Endometrium (tissue), 2 donors: Measurements from ENCODE around the gene SNORC.
"Not testable (repeated sequence)": the region's sequence is repeated elsewhere in the genome, so short reads cannot be mapped to it uniquely, and the experiment has no call there.

Experiments
- FAIRE-seq: peaks from 2 replicates; lab custom pipeline; 2012; peaks lifted over from hg19 to GRCh38; lab: Jason Lieb, UNC
- donor health status: control.
- donor health status: control.

The SNORC gene

GRCh38 chr2:232896720-232897597 lies 26.9 kb downstream of the SNORC start:
- FAIRE-seq, result no peak

DNA sequence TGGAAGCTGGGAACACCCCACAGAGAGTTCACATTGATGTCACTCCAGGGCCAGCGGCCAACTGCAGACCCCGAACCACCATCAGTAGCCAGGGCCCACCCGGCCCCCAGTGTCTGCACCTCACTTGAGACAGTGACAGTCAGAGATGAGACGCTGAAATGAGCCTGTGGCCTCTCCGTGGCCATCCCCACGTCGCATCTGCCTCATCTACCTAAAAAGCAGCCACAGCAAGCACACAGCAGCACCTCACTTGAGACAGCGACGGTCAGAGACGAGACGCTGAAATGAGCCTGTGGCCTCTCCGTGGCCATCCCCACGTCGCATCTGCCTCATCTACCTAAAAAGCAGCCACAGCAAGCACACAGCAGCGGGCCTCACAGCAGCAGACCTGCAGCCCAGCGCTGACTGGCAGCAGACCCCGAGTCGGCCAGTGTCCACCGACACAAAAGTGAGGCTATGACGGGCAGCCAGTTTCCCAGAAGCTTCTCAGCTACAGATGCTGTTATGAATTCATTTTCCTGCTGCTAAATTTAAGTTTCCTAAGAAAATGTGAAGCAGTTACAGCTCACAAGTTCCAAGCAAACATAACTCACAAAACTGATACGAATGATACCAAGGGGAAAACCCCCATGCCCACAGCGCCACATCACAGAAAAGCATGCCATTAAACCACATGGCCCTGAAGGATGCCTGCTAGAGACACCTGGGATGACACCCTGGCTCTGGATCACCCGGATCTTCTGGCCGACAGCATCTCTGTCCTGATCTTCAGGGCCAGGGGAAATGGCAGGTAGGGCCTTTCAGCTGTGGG lies 27.7 kb downstream of the SNORC start:
- no peak for FAIRE-seq

GRCh38 chr2:232898592-232899543 lies 28.8 kb downstream of the SNORC start:
- FAIRE-seq, result no peak

DNA sequence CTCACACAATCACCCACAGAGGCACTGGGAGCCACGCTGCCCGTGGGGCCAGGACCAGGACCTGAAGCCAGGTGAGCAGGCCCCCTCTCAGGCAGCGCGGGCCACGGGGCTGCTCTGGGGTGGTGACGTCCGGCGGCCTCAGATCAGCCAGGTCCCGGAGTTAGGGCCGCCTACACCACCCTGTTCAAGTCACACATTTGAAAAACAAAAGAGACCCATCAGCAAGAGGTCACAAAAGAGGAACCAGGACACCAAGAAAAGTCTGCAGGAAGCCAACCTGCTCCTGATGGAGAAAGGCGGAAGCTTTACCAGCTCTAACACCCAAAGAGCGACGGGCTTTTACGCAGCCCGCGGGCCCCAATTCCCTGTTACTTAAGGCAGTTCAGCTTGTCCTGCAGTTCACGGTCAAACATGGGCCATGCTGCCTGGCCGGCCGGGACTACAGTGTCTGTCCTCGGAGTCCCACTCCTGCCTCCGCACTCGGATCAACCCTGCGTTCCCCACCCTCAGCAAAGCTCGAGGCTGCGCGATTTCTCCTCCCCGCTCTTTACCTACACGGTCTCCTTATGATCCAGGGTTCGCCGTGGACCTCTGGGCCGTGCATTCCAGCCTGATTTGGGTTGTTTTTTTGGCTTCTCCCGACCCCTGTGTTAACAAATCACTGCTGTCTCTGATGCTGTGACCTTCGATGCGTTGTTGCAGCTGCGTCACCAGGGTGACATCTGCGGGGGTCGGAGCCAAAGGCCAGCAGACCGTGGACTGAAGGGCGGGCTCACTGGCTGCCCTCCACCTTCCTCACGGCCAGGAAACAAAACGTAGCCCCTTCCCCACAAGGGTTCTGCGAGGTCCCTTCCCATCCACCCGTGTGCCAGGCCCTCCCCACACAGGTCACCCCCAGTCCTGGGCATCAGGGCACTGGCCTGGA lies 31.0 kb downstream of the SNORC start:
- no peak for FAIRE-seq

DNA sequence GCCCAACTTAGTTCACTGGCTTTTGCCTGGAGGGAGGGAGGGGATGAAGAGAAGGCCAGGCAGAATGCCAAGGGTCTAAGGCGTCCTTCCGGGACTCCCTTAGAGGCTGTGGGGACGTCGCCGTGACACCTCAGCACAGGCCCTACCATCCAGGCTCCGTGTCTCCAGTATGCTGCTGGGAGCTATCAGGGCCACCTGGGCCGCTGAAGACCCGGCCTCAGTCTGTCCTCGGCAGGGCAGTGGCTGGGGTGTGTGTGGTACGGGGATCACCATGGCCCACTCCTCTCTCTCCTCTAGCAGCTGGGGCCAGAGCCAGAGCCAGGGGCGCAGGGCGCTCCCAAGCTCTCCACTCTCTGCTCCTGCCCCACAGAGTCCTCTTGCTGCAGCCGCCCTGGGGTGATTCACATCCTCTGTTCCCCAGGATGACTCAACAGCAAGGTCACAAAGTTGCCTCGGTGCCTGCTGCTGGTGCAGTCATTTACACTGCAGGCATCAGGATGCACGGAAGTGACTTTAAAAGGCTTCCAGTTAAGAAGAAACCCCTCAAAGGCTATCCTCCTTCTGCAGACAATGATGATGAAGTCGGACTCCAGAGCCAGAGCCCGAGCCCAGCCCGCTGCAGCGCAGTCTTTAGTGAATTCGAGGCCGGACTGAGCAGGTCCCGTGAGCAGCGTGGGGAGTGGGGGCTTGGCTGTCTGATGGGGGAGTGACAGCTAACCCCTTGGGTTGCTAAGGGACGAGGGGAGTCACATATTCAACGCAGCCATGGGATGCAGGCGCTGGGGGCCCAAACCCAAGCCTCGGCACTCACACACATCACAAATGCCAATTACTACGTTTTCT lies 31.9 kb downstream of the SNORC start:
- FAIRE-seq, result no peak

DNA sequence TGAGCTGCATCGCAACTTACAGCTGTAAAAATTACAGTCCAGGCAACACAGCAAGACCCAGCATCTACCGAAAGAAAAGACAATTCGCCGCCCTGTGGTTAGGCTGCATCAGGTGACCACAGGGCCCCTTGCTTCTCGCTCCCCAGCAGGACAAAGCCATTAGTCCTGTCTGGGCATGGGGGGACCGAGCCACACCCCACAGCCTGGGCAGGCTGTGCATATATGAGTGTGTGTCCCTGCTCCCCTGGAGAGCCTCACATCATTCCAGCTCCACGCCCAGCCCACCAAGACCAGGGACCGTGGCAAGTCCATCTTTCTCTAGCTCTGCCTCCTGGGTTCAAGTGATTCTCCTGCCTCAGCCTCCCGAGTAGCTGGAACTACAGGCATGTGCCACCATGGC lies 33.9 kb downstream of the SNORC start:
- FAIRE-seq, result no peak

- not testable (repeated sequence) for FAIRE-seq
Observed at GRCh38 chr2:232906867-232907717, 37.0 kb downstream of the SNORC start.

- FAIRE-seq, result not testable (repeated sequence)
Observed at GRCh38 chr2:232907718-232908085, 37.6 kb downstream of the SNORC start.

DNA sequence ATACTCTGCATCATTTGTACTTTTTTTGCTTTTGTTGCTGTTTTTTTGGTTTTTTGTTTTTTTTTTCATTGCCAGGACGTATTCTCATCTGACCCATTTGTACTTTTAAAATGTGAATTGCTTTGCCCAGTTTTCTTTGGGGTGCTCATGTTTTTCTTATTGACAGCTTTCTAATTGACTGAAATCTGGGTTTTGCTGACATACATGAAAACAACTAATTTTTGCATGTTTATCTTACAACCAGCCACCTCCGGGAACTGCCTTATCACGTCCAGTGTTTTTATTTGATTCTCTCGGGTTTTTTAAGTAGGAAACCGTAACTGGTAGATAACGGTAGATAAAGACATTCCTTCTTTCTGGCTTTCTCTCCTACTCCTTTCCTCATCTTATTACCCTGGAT lies 38.6 kb downstream of the SNORC start:
- no peak for FAIRE-seq

DNA sequence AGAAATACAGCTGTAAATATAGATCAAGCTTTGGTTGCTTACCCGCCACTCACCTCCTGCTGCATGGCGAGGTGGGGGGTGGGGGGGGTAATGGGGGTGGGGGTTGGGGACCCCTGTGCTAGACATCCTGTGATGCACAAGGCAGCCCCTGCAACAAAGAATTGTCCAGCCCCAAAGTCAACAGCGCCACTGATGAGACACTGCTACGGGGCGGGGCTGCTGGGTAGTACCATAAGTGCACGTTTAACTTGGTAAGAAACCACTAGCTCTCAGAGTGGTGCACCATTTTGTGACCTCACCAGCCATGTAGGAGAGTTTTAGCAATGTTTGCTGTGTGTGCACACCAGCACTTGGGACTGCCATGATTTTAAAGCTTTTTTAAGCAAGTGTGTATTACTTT lies 40.3 kb downstream of the SNORC start:
- FAIRE-seq, result no peak

GRCh38 chr2:232911712-232912277 lies 41.7 kb downstream of the SNORC start:
- FAIRE-seq, result no peak

DNA sequence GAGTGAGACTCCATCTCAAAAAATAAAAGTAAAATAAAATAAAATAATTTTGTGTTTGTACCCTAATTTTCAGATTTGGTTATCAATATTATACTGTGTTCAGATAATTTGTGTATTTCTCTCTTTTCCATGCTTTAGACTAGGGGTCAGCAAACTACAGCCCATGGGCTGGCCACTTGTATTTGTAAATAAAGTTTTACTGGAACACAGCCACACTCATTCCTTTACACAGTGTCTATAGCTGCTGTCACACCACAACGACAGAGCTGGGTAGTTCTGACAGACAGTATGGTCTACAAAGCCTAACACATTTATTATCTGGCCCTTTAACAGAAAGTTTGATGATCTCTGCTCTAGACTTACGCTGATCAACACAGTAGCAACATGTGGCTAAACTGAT lies 43.8 kb downstream of the SNORC start:
- FAIRE-seq, result no peak

GRCh38 chr2:232919141-232919540 lies 49.1 kb downstream of the SNORC start:
- no peak for FAIRE-seq

GRCh38 chr2:232920055-232920454 lies 50.0 kb downstream of the SNORC start:
- FAIRE-seq, result no peak

DNA sequence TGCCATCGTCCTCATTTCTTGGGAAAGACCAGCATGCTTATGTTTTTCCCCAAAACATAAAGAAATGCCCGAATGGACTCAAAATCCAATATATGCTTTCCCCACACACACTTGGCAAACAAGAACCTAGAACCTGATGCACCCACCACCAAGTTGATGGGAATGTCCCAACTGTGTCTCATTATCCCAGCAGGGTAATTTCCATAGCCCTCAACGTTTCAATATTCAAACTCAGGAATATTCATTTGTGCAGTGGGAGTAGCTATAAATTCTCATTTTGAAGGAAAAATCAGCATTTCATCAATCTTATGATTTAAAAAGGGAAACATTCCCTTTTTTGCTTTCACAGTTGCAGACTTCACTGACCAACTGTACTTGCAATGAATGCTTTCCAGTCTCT lies 50.7 kb downstream of the SNORC start:
- FAIRE-seq, result no peak

DNA sequence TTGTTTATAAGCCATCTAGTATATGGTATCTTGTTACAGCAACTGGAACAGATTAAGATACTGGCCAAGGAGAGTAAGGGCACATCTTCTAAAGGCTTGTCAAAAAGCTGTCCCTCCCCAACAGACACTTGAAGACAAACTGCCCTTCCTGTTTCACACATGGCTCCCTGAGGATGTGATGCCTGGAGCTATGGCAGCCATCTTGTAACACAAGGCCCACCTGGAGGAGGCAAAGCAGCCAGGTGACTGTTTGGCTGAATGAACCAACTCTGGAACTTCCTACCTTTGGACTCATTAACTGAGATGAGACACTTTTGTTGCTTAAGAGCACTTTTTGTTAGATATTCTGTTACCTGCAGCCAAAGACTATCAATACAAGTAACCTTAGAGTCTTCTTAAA lies 54.4 kb downstream of the SNORC start:
- FAIRE-seq, result no peak

- no peak for FAIRE-seq
Observed at GRCh38 chr2:232925153-232925820, 55.2 kb downstream of the SNORC start.

- no peak for FAIRE-seq
Observed at GRCh38 chr2:232925821-232926156, 55.7 kb downstream of the SNORC start.
